NCI-H2171 treated with DMSO at 0.1 percent for 48 hours (cell line): ENCODE data around the gene SCG5.

ENCODE experiments used
- DNase-seq: peaks from one replicate; lab custom pipeline; 2025; lab: John Stamatoyannopoulos, UW

Gene SCG5

GRCh38 chr15:32659340-32660155 lies 18.0 kb downstream of the SCG5 start:
- DNase-seq: peak; percentile 59

GRCh38 chr15:32663671-32664070 lies 22.2 kb downstream of the SCG5 start:
- no peak for DNase-seq

GRCh38 chr15:32664796-32665195 lies 23.3 kb downstream of the SCG5 start:
- DNase-seq: no peak

- DNase-seq: no peak
Observed at GRCh38 chr15:32667321-32667720, 25.8 kb downstream of the SCG5 start.

GRCh38 chr15:32668942-32669341 lies 27.4 kb downstream of the SCG5 start:
- no peak for DNase-seq

- no peak for DNase-seq
Observed at GRCh38 chr15:32669896-32670611, 28.5 kb downstream of the SCG5 start.

GRCh38 chr15:32670623-32671022 lies 29.1 kb downstream of the SCG5 start:
- no peak for DNase-seq

- DNase-seq: no peak
Observed at GRCh38 chr15:32671339-32672325, 30.1 kb downstream of the SCG5 start.

- DNase-seq: no peak
Observed at GRCh38 chr15:32674681-32675080, 33.2 kb downstream of the SCG5 start.

- DNase-seq: no peak
Observed at GRCh38 chr15:32675466-32675865, 34.0 kb downstream of the SCG5 start.

- DNase-seq: peak; percentile 11
Observed at GRCh38 chr15:32676169-32676568, 34.7 kb downstream of the SCG5 start.

- no peak for DNase-seq
Observed at GRCh38 chr15:32677238-32677750, 35.8 kb downstream of the SCG5 start.

GRCh38 chr15:32679298-32679690 lies 37.8 kb downstream of the SCG5 start:
- no peak for DNase-seq

- no peak for DNase-seq
Observed at GRCh38 chr15:32682569-32682968, 41.1 kb downstream of the SCG5 start.

GRCh38 chr15:32682977-32683630 lies 41.6 kb downstream of the SCG5 start:
- no peak for DNase-seq

- DNase-seq: no peak
Observed at GRCh38 chr15:32683906-32684584, 42.5 kb downstream of the SCG5 start.

- no peak for DNase-seq
Observed at GRCh38 chr15:32685576-32685975, 44.1 kb downstream of the SCG5 start.

GRCh38 chr15:32687556-32687955 lies 46.0 kb downstream of the SCG5 start:
- no peak for DNase-seq

- no peak for DNase-seq
Observed at GRCh38 chr15:32688151-32688639, 46.7 kb downstream of the SCG5 start.

- DNase-seq: no peak
Observed at GRCh38 chr15:32690941-32691688, 49.6 kb downstream of the SCG5 start.
